Measurements from ENCODE around the gene KRTAP12-3.

Gene KRTAP12-3

DNA sequence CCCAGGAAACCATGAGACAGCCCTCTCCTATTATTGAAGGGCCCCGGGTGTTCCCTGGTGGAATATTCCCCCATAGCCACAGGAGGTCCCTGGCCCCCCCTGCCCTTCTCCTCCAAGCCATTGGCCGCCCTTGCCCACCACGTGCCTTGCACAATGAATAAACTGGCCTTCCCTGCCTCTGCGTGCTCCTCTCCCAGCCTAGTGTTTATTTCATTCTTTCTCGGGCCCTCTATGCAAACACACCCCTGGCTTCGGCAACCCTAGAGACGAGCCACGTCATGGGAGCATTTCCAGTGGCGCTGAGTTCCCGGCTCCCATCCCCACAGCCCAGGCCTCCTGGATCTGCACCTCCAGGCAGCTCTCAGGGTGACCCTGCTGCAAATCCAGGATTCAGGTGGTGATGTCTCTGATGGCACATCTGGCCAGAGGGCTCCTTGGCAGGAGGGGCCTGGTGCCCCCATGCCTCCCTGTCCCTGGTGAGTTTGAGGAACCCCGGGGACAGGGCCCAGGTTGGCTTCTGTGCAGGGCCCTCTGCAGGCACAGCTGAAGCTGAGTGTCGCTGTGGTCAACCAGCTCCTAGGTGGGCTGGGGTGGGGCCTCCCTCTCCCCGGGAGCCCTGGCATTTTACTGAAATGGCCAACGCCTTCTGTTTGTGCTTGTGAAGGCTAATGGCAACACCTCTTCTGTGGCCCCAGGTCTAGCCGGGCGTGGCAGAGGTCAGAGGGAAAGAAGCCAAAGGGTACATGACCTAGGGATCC, 45.4 kb downstream of the KRTAP12-3 start:
- no peak for DNase-seq (ENCODE audit: low read depth)

- no peak for DNase-seq (ENCODE audit: low read depth)
Measured at GRCh38 chr21:44703731-44704635, 46.3 kb downstream of the KRTAP12-3 start.

GRCh38 chr21:44704636-44705001, 46.9 kb downstream of the KRTAP12-3 start:
- no peak for DNase-seq (ENCODE audit: low read depth)

DNA sequence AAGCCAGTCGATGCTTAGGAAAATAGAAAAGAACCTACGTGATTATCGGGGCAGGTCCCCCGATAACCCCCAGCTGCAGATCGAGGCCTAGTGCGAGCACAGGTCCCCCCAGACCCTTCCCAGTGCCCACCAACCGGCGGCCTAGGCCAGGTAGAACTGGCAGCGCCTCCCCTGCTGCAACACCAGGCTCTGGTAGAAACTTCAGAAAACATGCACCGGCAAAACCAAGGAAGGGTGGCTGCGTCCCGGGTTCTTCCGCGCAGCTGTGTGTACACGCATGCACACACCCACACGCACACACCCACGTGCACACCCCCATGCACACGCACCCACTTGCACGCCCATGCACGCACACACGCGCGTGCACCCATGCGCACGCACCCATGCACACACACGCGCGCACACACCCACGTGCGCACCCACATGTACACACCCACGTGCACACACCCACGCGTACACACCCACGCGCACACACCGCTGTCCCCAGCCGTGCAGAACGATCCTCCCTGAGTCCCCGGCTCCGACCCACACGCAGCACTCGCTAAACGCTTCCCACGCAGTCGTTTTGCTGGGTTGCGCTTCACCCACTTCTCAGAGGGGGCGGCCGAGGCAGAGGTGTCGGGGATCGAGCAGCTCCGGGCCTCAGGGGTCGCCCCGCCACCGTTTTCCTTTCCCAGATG, 48.4 kb downstream of the KRTAP12-3 start:
- no peak for DNase-seq (ENCODE audit: low read depth)

DNA sequence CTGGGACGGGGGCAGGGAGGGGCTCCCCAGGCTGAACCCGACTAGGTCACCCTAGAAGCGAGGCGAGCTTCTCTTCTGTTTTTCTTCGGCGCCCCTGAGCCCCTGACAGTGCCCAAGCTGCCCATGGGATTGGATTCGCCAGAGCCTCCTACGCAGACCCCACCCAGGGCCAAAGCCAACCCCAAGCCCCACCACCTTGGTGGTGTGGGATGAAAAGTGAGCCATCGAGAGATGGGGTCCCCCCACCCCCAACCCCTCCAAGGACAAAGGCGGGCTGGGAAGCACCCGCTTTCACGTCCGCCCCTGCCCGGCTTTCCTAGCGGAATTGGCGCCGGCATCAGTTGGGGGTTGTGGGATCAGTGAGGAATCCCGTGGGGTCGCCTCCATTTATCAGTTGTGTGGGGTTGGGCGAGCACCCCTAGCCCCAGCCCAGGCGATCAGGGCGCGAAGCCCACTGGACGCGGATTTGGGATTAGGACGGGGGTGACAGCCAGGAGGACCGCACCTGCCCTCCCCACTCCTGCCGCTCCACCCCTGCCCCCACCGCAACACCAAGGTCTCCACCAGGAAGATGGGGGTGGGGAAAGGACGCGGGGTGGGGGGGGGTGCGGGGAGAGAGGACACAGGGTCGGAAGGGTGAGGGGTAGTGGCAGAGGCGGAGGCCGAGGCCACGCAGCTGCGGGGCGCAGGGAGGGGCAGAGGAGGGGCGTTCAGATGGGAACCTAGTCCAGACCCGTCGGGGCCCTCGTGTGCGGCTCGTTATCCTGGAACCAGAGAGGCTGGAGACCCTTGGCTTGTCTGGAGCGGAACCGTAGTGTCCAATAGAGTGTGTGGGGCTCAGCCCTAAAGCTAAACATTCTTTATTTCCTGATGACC, 49.2 kb downstream of the KRTAP12-3 start:
- DNase-seq (ENCODE audit: low read depth): no peak

Data from GM04504 (cell line).